ENCODE data around the gene NPIPA7.
"Not testable (repeated sequence)": the region's sequence is repeated elsewhere in the genome, so short reads cannot be mapped to it uniquely, and the experiment has no call there.

NPIPA7 gene

DNA sequence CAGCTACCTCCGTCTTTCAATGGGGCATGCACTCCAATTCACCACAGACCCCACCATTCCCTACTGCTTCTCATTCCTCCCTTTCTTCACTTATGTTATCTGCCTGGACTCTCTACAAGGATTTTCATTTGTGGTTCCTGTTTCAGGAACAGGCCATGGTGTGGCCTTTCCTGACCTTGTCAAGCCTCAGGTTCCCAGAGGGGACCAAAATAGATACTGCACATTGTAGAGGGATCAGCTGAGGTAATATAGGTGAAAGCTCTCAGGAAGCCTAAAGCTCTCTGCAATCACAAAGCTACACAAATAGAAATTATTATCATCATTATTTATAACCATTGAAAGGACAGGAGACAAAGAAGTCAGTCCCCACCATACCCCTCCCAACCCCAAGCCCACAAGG, 41.6 kb downstream of the NPIPA7 start:
- DNase-seq: not testable (repeated sequence)

GRCh38 chr16:16425146-16425545, 46.2 kb downstream of the NPIPA7 start:
- DNase-seq: not testable (repeated sequence)

DNA sequence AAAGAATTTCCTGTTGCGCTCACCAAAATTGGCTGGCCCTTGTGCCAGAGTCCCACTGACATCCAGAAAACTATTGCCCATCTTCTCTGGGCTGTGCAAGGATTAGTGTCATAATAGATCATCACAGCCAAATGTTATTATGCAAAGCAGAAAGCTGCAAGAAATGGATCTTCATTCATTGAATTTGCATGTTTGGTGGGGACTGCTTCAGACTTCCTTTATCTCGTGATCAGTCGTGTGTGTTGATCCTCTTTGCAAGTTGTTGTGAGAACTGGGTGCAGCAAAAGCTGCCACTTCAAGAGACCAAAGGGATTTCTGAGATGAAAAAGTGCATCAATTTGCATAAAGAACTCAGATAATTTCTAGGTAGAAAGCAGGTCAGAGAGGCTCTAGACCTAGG, 52.2 kb downstream of the NPIPA7 start:
- DNase-seq: not testable (repeated sequence)

DNA sequence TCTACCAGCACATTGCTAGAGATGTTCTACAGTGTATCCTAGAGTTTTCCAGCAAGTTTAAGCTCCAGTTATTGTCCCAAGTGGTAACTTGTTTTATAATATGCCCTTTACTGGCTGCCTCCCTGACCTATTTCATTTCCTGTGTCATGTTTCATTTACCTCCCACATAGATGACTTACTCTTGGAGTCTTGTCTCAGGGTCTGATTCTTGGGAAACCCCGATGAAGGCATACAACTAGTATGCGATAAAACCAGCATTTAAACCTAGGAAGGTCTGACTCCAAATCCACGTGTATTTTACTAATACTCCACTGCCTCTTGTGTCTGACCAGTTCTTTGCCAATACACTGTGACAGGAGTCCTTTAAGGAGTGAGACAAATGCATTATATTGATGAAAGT, 55.8 kb downstream of the NPIPA7 start:
- DNase-seq: not testable (repeated sequence)

DNA sequence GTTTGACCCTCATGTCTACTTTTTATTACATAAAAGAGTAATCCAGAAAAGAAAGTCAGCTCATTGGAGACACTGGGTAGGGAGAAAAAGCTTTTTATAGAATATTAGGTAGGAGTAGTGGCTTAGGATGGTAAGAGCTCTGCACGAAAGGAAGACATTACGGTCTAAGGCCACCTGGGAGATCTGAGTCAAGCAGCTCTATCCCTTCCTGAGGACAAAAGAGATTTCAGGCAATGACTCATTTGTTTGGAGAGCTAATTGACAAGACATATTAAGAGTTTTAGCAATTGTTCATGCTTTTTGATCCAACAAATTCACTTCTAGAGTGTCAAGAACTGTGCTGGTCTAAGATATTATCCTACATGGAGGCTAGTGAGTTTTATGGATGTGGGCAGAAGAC, 62.5 kb downstream of the NPIPA7 start:
- not testable (repeated sequence) for DNase-seq
